ENCODE data around the gene SMAD2.

Gene SMAD2

GRCh38 chr18:47794725-47795433 is 135.6 kb downstream of the SMAD2 start:
- H3K9me3 ChIP-seq (ENCODE audit: insufficient read depth, low read length, severe bottlenecking), result no peaks in the 10 kb centered on the region
- ATAC-seq (ENCODE audit: insufficient read depth, low read depth), result no peak
- H3K36me3 ChIP-seq (ENCODE audit: insufficient read depth, low read length), result no peaks in the 10 kb centered on the region
- TF ChIP-seq CTCF (IDR thresholded peaks at IDR 0.05; ENCODE audit: borderline replicate concordance, extremely low read depth, low read length, poor library complexity, severe bottlenecking) (no peak), EZH2 (IDR thresholded peaks at IDR 0.05; ENCODE audit: borderline replicate concordance, low read depth, low read length, severe bottlenecking) (no peak)
- H3K4me2 ChIP-seq (ENCODE audit: insufficient read depth, low read length), result no peak overlapping the region
- no peak overlapping the region for H3K4me3 ChIP-seq (ENCODE audit: low read depth in 1 of 2, low read length in 2 of 2)
- no peaks in the 10 kb centered on the region for H3K4me1 ChIP-seq (ENCODE audit: insufficient read depth, low read length)
- H3K79me2 ChIP-seq (ENCODE audit: insufficient read depth, low read length), result no peaks in the 10 kb centered on the region
- no peak for DNase-seq
- H4K20me1 ChIP-seq (ENCODE audit: insufficient read depth, low read length), result no peaks in the 10 kb centered on the region
- no peak overlapping the region for H3K9ac ChIP-seq (ENCODE audit: low read depth, low read length)
- H3K27me3 ChIP-seq (ENCODE audit: insufficient read depth, low read length, poor library complexity), result peaks cover 3% of the 10 kb centered on the region
- no peak overlapping the region for H2AFZ ChIP-seq (ENCODE audit: low read depth, low read length)
- H3K27ac ChIP-seq (ENCODE audit: low read length), result no peak overlapping the region

- Histone ChIP-seq H3K4me2 (ENCODE audit: insufficient read depth, low read length) (no peak overlapping the region), H4K20me1 (ENCODE audit: insufficient read depth, low read length) (no peaks in the 10 kb centered on the region), H3K9ac (ENCODE audit: low read depth, low read length) (no peak overlapping the region), H3K79me2 (ENCODE audit: insufficient read depth, low read length) (no peaks in the 10 kb centered on the region), H3K4me3 (ENCODE audit: low read depth in 1 of 2, low read length in 2 of 2) (no peak overlapping the region), H3K27me3 (ENCODE audit: insufficient read depth, low read length, poor library complexity) (peaks cover 3% of the 10 kb centered on the region), H3K36me3 (ENCODE audit: insufficient read depth, low read length) (no peaks in the 10 kb centered on the region), H3K9me3 (ENCODE audit: insufficient read depth, low read length, severe bottlenecking) (no peaks in the 10 kb centered on the region), H2AFZ (ENCODE audit: low read depth, low read length) (no peak overlapping the region), H3K27ac (ENCODE audit: low read length) (no peak overlapping the region), H3K4me1 (ENCODE audit: insufficient read depth, low read length) (no peaks in the 10 kb centered on the region)
- DNase-seq (no peak), ATAC-seq (ENCODE audit: insufficient read depth, low read depth) (no peak)
- TF ChIP-seq EZH2 (IDR thresholded peaks at IDR 0.05; ENCODE audit: borderline replicate concordance, low read depth, low read length, severe bottlenecking) (no peak), CTCF (IDR thresholded peaks at IDR 0.05; ENCODE audit: borderline replicate concordance, extremely low read depth, low read length, poor library complexity, severe bottlenecking) (no peak)
These were observed 136.8 kb downstream of the SMAD2 start for GRCh38 chr18:47793609-47794008.

GRCh38 chr18:47791461-47791985 is 138.9 kb downstream of the SMAD2 start:
- Histone ChIP-seq H3K4me1 (ENCODE audit: insufficient read depth, low read length) (no peaks in the 10 kb centered on the region), H2AFZ (ENCODE audit: low read depth, low read length) (no peak overlapping the region), H3K9ac (ENCODE audit: low read depth, low read length) (no peak overlapping the region), H3K9me3 (ENCODE audit: insufficient read depth, low read length, severe bottlenecking) (no peaks in the 10 kb centered on the region), H3K4me2 (ENCODE audit: insufficient read depth, low read length) (no peak overlapping the region), H3K36me3 (ENCODE audit: insufficient read depth, low read length) (no peaks in the 10 kb centered on the region), H3K27ac (ENCODE audit: low read length) (no peak overlapping the region), H3K27me3 (ENCODE audit: insufficient read depth, low read length, poor library complexity) (no peaks in the 10 kb centered on the region), H3K79me2 (ENCODE audit: insufficient read depth, low read length) (no peaks in the 10 kb centered on the region), H4K20me1 (ENCODE audit: insufficient read depth, low read length) (no peaks in the 10 kb centered on the region), H3K4me3 (ENCODE audit: low read depth in 1 of 2, low read length in 2 of 2) (no peak overlapping the region)
- ATAC-seq (ENCODE audit: insufficient read depth, low read depth), result no peak
- DNase-seq, result no peak
- TF ChIP-seq CTCF (IDR thresholded peaks at IDR 0.05; ENCODE audit: borderline replicate concordance, extremely low read depth, low read length, poor library complexity, severe bottlenecking), result no peak
- TF ChIP-seq EZH2 (IDR thresholded peaks at IDR 0.05; ENCODE audit: borderline replicate concordance, low read depth, low read length, severe bottlenecking), result no peak
